EL (cell line): Measurements from ENCODE around the gene CYP2B6.
"Not testable (repeated sequence)": the region's sequence is repeated elsewhere in the genome, so short reads cannot be mapped to it uniquely, and the experiment has no call there.

Source experiments
- DNase-seq: peaks from one replicate; pipeline ENCODE4 v3.0.0-alpha.2; 2016

Gene CYP2B6

DNA sequence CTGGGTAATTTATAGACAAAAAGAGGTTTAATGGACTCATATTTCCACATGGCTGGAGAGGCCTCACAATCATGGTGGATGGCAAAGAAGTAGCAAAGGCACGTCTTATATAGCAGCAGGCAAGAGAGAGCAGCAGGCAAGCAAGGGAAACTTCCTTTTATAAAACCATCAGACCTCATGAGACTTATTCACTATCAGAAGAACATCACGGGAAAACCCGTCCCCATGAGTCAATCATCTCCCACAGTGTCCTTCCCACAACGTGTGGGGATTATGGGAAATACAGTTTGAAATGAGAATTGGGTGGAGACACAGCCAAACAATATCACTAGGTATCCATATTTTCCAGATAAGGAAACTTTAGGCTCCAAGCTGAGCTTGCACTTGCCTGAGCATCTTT, 9.5 kb upstream of the CYP2B6 start:
- no peak for DNase-seq

- DNase-seq = peak; percentile 14
These were observed 8.4 kb upstream of the CYP2B6 start for GRCh38 chr19:40982594-40983101.

DNA sequence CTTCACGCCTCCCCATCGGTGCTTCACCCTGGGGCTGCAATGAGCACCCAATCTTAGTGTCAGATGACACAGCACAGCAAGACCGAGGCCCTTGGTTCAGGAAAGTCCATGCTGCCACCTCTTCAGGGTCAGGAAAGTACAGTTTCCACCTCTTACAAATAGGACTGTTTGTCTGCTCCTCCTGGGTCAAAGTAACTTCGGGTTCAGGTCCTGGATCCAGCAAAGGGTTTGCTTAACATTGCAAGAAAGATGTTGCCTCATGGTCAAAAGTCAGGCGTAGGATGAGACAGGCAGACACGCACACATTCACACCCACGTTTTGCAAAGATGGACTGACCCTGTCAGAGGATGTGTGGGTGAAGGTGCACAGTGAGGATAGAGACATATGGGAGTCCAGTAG, 1.6 kb upstream of the CYP2B6 start:
- no peak for DNase-seq

- DNase-seq = no peak
These were observed 4.3 kb downstream of the CYP2B6 start for GRCh38 chr19:40995355-40995754.

DNA sequence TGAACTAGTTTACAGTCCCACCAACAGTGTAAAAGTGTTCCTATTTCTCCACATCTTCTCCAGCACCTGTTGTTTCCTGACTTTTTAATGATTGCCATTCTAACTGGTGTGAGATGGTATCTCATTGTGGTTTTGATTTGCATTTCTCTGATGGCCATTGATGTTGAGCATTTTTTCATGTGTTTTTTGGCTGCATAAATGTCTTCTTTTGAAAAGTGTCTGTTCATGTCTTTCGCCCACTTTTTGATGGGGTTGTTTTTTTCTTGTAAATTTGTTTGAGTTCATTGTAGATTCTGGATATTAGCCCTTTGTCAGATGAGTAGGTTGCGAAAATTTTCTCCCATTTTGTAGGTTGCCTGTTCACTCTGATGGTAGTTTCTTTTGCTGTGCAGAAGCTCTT, 7.9 kb downstream of the CYP2B6 start:
- DNase-seq = not testable (repeated sequence)

GRCh38 chr19:41000310-41000737, 9.2 kb downstream of the CYP2B6 start:
- DNase-seq = no peak

GRCh38 chr19:41001243-41001971, 10.3 kb downstream of the CYP2B6 start:
- DNase-seq = no peak

- not testable (repeated sequence) for DNase-seq
These were observed 12.6 kb downstream of the CYP2B6 start for GRCh38 chr19:41003656-41004055.

DNA sequence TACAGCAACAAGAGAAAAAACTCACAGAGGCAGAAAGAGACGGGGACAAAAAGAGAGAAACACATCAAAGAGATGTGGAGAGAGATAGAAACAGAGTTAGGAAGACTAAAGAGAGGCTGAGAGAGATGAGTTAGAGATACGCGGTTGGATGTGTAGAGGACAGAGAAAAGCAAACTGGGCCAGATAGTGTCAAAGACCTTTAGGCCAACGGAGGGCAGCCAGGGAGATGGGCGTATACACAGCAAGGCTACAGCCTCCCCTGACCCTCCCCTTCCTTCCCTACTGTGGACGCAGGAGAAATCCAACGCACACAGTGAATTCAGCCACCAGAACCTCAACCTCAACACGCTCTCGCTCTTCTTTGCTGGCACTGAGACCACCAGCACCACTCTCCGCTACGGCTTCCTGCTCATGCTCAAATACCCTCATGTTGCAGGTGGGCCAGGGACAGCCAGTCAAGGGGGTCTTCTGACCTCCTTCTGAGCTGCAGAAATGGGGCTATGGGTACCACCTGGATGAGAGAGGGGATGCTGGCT, 18.7 kb downstream of the CYP2B6 start:
- DNase-seq = no peak

GRCh38 chr19:41013359-41013758, 22.3 kb downstream of the CYP2B6 start:
- DNase-seq = no peak

GRCh38 chr19:41014643-41015042, 23.6 kb downstream of the CYP2B6 start:
- DNase-seq = no peak

DNA sequence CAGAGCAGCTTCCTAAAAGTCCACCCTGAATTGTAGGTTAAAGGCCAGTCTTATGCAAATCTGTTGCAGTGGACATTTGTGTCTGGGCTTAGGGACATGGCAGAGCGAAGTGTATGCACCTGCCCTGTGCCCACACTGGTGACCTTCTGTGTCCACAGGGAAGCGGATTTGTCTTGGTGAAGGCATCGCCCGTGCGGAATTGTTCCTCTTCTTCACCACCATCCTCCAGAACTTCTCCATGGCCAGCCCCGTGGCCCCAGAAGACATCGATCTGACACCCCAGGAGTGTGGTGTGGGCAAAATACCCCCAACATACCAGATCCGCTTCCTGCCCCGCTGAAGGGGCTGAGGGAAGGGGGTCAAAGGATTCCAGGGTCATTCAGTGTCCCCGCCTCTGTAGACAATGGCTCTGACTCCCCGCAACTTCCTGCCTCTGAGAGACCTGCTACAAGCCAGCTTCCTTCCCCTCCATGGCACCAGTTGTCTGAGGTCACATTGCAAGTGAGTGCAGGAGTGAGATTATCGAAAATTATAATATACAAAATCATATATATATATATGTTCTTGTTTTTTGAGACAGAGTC, 25.5 kb downstream of the CYP2B6 start:
- no peak for DNase-seq

GRCh38 chr19:41018736-41019290, 27.7 kb downstream of the CYP2B6 start:
- DNase-seq = no peak

GRCh38 chr19:41019346-41019745, 28.3 kb downstream of the CYP2B6 start:
- DNase-seq = no peak

GRCh38 chr19:41023193-41023592, 32.1 kb downstream of the CYP2B6 start:
- DNase-seq = no peak

DNA sequence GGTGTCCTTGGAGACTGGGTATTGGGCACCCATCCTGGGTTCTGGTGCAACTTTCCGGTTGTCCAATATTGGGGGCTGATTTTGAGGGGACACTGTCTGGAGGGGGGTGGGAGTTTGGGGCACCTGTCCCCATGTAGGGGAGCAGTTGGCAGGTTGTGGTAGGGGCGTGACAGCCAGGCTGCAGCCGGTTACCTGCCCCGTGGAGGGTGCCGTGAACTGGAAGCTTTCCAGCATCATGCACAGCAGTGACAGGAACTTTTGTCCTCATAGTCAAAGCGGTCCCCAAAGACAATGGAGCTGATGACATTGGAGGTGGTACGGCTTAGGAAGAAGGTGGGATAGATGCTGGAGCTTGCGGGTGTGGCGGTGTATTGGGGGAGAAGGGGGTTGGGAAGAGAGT, 34.3 kb downstream of the CYP2B6 start:
- no peak for DNase-seq

DNA sequence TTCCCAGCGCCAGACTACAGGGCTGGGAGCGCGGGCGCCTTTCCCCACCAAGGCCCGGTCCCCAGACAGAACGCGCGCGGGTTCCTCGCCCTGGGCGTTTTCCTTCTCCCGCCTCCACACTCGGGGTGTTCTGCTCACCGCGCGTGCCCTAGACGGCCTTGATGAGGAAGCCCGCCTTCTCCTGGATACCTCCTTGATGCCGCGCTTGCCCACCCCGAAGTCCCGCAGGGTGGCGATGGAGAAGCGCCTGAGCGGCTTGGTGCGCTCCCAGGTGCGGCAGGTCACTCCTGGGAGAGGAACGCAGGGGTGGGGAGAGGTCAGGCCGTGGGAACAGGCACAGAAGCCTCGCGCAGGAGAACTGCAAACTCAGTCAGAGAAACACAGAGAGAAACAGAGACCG, 34.8 kb downstream of the CYP2B6 start:
- no peak for DNase-seq

DNA sequence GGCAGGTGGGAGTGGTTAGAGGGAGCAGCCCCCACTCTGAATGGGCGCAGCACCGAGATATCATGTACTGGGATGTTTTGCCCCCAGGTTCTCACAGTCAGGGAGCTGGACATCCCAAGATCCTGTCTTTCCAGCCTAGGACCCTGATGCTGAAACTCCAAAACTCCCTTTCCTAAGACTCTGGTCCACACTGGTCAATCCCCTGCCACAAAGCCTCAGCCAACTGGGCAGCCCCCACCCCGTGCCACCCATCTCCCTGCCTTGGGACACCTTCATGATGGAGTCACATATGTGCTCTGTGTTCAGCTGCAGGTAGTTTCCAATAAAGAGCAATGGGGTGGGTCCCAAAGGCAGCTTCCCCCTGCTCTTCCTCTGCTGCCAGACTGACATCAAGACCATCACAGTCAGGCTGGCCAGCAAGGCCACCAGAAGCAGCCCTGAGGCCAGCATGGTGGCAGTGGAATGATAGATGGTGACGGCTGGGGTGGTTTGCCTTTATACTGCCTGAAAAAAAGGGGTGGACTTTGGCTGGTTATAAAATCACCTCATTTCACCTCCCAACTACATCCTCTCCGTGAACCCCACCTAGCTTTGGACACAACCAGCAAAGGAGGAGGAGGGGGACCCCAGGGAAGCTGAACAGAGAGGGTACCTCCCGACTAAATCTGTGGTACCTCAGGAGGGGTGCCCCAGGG, 36.3 kb downstream of the CYP2B6 start:
- no peak for DNase-seq

DNA sequence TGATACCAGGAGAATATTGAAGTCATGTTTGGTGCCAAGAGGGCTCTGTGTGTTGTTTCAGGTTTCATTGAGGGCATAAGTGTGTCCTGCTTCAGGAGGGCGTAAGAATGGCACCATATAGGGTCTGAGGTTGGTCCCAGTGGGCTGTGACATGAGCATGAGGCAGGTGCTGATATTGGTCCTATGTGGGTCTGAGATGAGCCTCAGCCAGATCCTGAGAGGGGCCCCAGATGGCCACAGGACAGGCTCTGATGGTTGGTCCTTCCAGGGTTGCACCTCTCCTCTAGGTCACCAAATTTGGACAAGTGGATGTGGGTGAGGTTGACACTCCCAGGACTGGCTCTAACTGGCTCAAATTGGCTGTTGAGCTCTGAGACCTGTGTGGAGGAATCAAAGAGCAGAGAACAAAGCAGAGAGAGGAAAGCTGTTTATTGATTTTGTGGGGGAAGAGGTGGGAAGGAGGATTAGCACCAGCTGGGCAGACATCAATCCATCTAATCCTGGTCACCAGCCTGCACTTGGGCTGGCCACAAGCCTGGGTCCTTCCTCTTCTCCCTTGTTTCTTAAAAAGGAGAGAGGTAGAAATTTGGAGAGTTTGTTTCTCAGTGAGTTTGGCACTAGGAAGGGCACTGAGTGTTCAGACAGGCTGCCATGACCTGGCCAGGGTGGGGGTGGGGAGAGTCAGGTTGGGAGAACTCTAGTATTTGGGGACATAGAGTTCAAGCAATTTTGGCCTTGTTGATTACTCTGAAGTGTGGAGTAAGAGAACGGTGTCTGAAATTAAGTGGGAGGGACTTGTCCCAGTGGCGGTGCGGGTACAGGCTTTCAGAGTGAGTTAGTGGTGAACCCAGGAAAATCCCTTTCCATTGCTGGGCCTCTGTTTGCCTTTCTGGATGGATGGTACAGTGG, 38.7 kb downstream of the CYP2B6 start:
- no peak for DNase-seq

- DNase-seq = no peak
These were observed 39.6 kb downstream of the CYP2B6 start for GRCh38 chr19:41030651-41031050.

GRCh38 chr19:41031916-41032315, 40.8 kb downstream of the CYP2B6 start:
- DNase-seq = no peak

GRCh38 chr19:41033324-41033723, 42.2 kb downstream of the CYP2B6 start:
- not testable (repeated sequence) for DNase-seq
